NCI-H2107 treated with DMSO at 0.1 percent for 48 hours (cell line): ENCODE measurements around the gene PAFAH1B1.
"Not testable (repeated sequence)": the region's sequence is repeated elsewhere in the genome, so short reads cannot be mapped to it uniquely, and the experiment has no call there.

Experiments
- DNase-seq: peaks from one replicate; lab custom pipeline; 2025; ENCODE audit not compliant: unreplicated experiment; lab: John Stamatoyannopoulos, UW

Gene PAFAH1B1

GRCh38 chr17:2635241-2635640 is 41.8 kb downstream of the PAFAH1B1 start:
- DNase-seq, result no peak

GRCh38 chr17:2635675-2636074 is 42.2 kb downstream of the PAFAH1B1 start:
- DNase-seq, result no peak

GRCh38 chr17:2636169-2636930 is 42.9 kb downstream of the PAFAH1B1 start:
- DNase-seq, result no peak

- DNase-seq, result no peak
Observed at GRCh38 chr17:2637422-2637821, 44.0 kb downstream of the PAFAH1B1 start.

GRCh38 chr17:2644971-2645370 is 51.5 kb downstream of the PAFAH1B1 start:
- no peak for DNase-seq

GRCh38 chr17:2647957-2648356 is 54.5 kb downstream of the PAFAH1B1 start:
- DNase-seq, result no peak

- DNase-seq, result no peak
Observed at GRCh38 chr17:2649191-2649590, 55.7 kb downstream of the PAFAH1B1 start.

- not testable (repeated sequence) for DNase-seq
Observed at GRCh38 chr17:2652911-2653310, 59.5 kb downstream of the PAFAH1B1 start.

- DNase-seq, result no peak
Observed at GRCh38 chr17:2655546-2655945, 62.1 kb downstream of the PAFAH1B1 start.

- no peak for DNase-seq
Observed at GRCh38 chr17:2656283-2656682, 62.8 kb downstream of the PAFAH1B1 start.

- not testable (repeated sequence) for DNase-seq
Observed at GRCh38 chr17:2659337-2659736, 65.9 kb downstream of the PAFAH1B1 start.

- not testable (repeated sequence) for DNase-seq
Observed at GRCh38 chr17:2660410-2660809, 67.0 kb downstream of the PAFAH1B1 start.

- DNase-seq, result no peak
Observed at GRCh38 chr17:2672026-2672425, 78.6 kb downstream of the PAFAH1B1 start.

- not testable (repeated sequence) for DNase-seq
Observed at GRCh38 chr17:2679247-2679646, 85.8 kb downstream of the PAFAH1B1 start.

- no peak for DNase-seq
Observed at GRCh38 chr17:2680961-2681360, 87.5 kb downstream of the PAFAH1B1 start.

- DNase-seq, result no peak
Observed at GRCh38 chr17:2681650-2682049, 88.2 kb downstream of the PAFAH1B1 start.

- DNase-seq, result no peak
Observed at GRCh38 chr17:2682176-2682938, 88.9 kb downstream of the PAFAH1B1 start.

- DNase-seq, result no peak
Observed at GRCh38 chr17:2683912-2684311, 90.5 kb downstream of the PAFAH1B1 start.

- DNase-seq, result no peak
Observed at GRCh38 chr17:2684549-2684948, 91.1 kb downstream of the PAFAH1B1 start.

- DNase-seq, result no peak
Observed at GRCh38 chr17:2685696-2686095, 92.2 kb downstream of the PAFAH1B1 start.

GRCh38 chr17:2687074-2687418 is 93.6 kb downstream of the PAFAH1B1 start:
- DNase-seq, result no peak
